GM18907 (cell line): ENCODE results near the gene ESR1.
"Not testable (repeated sequence)": the region's sequence is repeated elsewhere in the genome, so short reads cannot be mapped to it uniquely, and the experiment has no call there.

ENCODE experiments used
- ATAC-seq: cut with Tn5 transposase; IDR thresholded peaks from one replicate; pipeline ENCODE4 v1.9.1; 2021; ENCODE audit warnings: mild to moderate bottlenecking, moderate library complexity; ENCODE audit not compliant: unreplicated experiment

The ESR1 gene

GRCh38 chr6:152049502-152049901 is 242.0 kb downstream of the ESR1 start:
- ATAC-seq, result no peak

- ATAC-seq, result no peak
Measured at GRCh38 chr6:152050451-152051195, 243.1 kb downstream of the ESR1 start.

GRCh38 chr6:152052061-152052460 is 244.6 kb downstream of the ESR1 start:
- ATAC-seq, result no peak

- no peak for ATAC-seq
Measured at GRCh38 chr6:152053332-152053731, 245.8 kb downstream of the ESR1 start.

GRCh38 chr6:152054441-152054840 is 247.0 kb downstream of the ESR1 start:
- no peak for ATAC-seq

GRCh38 chr6:152055517-152055916 is 248.0 kb downstream of the ESR1 start:
- no peak for ATAC-seq

- ATAC-seq, result no peak
Measured at GRCh38 chr6:152057832-152058498, 250.5 kb downstream of the ESR1 start.

GRCh38 chr6:152059909-152060308 is 252.4 kb downstream of the ESR1 start:
- ATAC-seq, result no peak

GRCh38 chr6:152062476-152062875 is 255.0 kb downstream of the ESR1 start:
- ATAC-seq, result no peak

GRCh38 chr6:152063170-152063921 is 255.9 kb downstream of the ESR1 start:
- ATAC-seq, result no peak

- ATAC-seq, result no peak
Measured at GRCh38 chr6:152068622-152069261, 261.3 kb downstream of the ESR1 start.

GRCh38 chr6:152070556-152070955 is 263.1 kb downstream of the ESR1 start:
- ATAC-seq, result no peak

- no peak for ATAC-seq
Measured at GRCh38 chr6:152071318-152071717, 263.8 kb downstream of the ESR1 start.

- no peak for ATAC-seq
Measured at GRCh38 chr6:152071843-152072242, 264.4 kb downstream of the ESR1 start.

- not testable (repeated sequence) for ATAC-seq
Measured at GRCh38 chr6:152076242-152076641, 268.8 kb downstream of the ESR1 start.

GRCh38 chr6:152078001-152078400 is 270.5 kb downstream of the ESR1 start:
- ATAC-seq, result no peak

- ATAC-seq, result no peak
Measured at GRCh38 chr6:152078804-152079203, 271.3 kb downstream of the ESR1 start.

GRCh38 chr6:152085451-152085921 is 278.0 kb downstream of the ESR1 start:
- no peak for ATAC-seq

- ATAC-seq, result no peak
Measured at GRCh38 chr6:152086223-152086873, 278.9 kb downstream of the ESR1 start.

- ATAC-seq, result no peak
Measured at GRCh38 chr6:152087096-152087495, 279.6 kb downstream of the ESR1 start.

GRCh38 chr6:152087701-152088100 is 280.2 kb downstream of the ESR1 start:
- ATAC-seq, result no peak
